ENCODE results near the gene SLC22A23.

SLC22A23 gene

DNA sequence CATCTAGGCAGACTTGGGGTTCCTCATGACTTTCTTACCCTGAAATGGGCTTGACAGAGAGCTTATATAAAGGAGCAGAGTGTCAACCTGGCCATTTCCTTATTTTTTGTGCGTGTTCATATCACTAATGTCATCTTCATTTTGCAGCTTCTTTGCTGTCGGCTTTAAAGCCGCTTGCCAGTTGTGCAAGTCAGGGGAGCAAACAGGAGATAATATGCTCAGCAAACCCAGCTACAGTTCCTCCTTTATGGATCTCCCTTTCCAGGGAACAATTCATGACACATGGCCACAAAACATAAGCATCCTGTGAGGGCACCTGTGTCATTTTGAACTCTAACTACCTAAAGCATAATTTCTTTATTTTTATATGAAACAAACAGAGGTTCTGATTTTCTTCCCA is 222.9 kb downstream of the SLC22A23 start:
- no peak for DNase-seq

DNA sequence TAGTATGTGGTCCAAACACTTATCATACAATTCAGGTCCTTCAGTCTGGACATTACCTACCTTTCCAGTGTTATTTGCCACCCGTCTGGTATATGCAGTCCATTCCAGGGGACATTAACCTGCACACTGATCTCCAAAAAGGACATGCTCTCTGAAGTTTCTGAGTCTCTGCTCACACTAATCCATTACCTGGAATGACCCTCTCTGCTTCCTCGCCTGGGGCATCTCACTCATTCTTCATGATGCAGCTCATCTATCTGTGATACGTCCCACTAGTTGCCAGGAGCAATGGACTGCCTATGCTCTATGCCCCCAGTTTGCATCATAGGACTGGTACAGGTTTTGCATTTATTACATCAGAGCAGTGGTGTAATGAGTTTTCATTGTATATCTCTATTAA is 223.5 kb downstream of the SLC22A23 start:
- no peak for DNase-seq

DNA sequence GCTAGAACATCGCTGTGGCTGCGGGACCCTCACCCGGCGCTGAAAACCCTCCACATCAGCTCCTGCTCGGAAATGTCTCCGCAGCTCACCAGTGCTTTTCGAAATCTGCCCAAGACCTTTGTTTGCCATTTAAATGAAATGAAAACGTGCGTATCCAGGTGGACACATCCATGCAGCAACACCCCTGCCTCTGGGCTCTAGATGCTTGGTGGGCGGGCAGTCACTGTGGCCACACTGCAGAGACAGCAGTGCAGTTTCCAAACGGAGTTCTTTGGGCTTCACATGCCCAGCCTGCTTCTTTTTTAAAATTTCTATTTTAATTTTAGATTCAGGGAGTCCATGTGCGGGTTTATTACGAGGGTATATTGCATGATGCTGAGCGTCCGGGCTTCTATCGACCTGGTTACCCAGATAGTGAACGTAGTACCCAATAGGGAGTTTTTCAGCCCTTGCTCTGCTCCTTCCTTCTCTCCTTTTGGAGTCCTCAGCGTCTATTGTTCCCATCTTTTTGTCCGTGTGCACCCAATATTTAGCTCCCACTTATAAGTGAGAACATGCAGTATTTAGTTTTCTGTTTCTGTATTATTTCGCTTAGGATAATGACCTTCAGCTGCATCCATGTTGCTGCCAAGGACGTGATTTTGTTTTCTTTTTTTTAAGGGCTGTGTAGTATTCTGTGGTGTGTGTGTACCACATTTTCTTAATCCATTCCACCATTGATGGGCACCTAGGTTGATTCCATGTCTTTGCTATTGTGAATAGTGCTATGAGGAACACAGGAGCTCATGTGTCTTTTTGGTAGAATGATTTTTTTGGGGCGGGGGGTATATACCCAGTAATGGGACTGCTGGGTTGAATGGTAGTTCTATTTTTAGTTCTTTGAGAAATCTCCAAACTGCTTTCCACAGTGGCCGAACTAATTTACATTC is 224.6 kb downstream of the SLC22A23 start:
- DNase-seq: no peak

DNA sequence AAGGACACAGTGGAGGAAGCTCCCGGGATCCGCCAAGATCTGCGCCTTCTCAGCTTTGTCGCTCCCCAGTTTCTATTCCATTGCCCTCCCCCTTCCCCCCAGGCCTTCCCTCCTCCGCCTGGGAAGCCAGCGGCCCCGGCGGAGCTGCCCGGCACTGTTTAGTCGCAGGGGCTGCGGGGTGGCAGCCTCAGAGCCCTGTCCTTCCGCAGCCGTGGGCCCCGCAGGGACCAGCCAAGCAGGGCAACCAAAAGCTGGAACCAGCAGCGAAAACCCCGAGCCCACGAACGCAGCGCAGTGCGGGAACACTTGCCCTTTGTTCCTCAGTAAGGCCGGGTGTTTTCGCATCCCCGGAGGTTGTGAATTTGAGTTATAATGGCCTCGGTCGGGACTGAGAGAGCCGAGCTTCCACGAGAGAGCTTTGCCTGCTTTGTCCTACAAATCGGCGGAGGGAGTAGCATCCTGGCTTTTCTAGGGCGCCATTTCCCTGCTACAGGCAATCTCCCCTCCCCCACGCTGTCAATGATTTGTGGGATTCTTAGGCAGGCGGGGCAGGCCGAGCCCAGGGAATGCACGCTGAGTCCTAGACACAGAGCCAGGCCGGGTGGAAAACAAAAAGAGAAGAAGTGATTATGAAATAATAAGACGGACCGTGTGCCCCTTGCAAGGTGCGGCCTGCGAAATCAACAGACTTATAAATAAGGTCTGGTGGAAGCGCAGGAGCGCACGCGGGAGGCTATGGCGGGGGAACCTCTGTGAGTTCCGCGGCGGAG is 225.4 kb downstream of the SLC22A23 start:
- peak; percentile 81 for DNase-seq

GRCh38 chr6:3230900-3231246 is 226.0 kb downstream of the SLC22A23 start:
- no peak for DNase-seq

DNA sequence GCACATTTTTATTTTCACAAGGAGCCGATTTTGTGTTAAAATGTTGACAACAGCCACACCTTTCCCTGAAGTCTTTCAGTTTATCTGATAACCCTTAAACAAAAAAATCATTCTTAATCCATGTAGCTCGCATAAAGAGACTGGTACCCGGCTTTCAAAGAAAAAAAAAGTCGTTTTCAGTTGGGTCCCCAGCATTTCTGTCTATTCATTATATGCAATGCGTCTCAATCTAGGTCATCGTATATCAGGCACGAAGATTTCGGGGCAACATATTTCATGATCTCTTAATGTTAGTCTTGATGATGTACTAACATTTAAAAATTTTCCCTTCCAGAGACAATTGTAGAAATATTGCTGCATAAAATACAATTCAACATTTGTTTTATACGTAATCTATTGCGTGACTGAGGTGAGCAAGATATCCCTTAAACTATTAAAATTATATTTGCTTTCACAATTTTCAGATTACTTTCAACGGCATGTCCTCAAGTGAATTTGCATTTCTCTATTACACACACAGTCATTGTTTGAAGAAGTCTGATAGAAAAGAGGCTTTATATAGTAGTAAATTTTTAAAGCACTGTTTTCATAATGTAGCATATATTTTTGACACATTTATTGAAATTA is 226.5 kb downstream of the SLC22A23 start:
- DNase-seq: no peak

GRCh38 chr6:3229566-3230178 is 227.2 kb downstream of the SLC22A23 start:
- no peak for DNase-seq

DNA sequence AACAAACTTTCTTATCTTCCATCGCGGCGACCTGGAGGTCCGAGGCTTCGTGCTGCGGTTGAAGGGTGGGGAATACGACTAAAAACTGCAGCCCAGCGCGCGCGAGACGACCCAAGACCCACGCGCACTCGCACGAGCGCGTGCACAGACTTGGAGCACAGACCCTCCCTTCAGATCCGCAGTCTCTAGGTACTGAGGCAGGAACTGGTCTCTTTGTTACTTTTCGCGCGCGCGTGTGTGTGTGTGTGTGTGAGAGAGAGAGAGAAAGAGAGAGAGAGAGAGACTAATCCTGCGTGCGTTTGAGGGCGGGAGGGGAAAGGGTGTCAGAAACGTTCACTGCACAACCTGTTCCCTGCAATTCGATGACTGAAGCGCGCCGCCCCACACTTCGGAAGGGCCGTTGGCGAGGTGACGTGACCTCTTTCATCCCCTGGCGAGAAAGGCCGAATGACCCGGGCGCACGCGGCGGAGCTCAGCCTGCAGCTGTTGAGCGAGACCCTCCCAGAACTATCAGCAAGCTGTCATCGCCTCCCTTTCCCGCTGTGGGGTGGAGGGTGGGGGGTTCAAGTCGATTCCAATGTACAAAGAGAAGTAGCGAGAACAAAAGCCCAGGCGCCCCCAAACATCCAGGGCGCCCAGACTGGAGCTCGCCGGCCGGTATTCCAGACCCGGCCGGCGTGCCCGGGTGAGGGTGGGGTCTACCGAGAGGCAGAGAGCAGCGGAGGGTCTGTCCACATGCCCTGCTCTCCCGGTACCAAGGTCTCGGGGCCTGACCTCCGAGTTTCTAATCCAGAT is 227.9 kb downstream of the SLC22A23 start:
- DNase-seq: no peak

DNA sequence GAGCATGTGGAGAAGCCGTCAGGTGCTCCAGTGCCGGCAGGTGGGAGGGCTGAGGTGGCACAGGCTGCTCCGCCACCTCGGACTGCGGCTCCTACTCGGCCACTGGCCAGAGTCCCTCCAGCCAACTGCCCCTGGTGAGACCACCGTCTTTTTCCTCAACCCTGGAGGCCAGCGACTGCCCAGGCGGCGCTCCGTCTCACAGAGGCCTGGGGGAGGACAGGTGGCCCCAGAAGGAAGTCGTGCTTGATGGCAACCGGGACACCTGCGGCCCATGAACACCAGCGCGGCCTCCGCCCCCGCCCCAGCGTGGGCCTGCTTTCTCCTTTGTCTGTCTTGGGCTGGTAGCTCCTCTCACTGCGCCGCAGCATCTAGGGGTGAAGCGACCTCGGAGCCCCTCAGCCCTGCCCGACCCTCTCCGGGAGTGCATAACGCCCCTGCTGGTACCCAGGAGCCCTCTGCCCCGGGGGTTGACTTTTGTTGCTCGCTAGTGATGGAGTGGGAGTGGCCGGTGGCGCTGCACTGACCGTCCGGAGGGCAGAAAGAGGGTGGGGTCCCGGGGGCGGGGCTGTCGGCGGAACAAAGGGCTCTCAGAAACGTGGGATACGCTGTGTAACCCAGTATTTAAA is 228.7 kb downstream of the SLC22A23 start:
- no peak for DNase-seq

- peak; percentile 89 for DNase-seq
Observed at GRCh38 chr6:3227363-3228045, 229.3 kb downstream of the SLC22A23 start, which contains the start of gene TUBB2B. Gene TUBB2B, minus strand, starts transcription at chr6:3227653. Its CDS starts 110 bp downstream, at chr6:3227543.

DNA sequence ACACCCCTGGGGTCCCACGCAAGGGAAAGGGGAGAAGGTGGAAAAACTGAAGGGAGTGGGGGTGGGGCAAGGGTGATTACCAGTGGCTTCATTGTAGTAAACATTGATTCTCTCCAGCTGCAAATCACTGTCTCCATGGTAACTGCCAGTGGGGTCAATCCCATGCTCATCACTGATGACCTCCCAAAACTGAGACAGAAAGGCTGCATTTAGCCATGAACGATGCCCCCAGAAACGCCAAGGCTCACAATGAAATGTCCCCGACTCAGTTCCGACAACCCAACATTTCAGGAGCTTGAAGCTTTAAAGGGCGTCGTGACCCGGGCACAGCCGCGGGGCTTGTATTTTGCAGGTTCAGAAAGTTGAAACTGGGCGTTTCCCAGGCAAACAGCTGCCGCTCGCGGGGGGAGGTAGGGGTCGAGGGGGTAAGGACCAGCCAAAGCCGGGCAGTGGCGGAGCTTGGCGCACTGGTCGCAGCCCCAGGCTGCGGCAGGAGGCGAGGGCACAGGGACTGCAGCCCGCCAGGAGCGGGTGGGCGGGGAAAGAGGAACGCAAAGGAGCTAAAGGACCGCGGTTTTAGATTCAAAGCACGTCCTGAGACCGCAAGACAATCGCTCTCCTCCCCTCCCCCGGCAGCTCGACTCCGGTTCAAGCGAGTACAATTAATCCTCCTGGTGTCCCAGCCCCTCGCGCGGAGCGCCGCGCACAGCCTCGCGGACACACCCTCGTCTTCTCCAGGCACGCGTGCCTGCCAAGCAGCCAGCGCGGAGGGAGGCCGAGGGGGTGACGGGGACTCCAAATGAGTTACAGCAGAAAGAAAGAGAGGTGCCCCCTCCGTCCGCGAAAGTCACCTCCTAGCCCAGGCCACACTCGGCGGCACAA is 230.1 kb downstream of the SLC22A23 start:
- peak; percentile 71 for DNase-seq

- no peak for DNase-seq
Observed at GRCh38 chr6:3226042-3226441, 230.8 kb downstream of the SLC22A23 start.

GRCh38 chr6:3222506-3223038 is 234.3 kb downstream of the SLC22A23 start:
- no peak for DNase-seq

DNA sequence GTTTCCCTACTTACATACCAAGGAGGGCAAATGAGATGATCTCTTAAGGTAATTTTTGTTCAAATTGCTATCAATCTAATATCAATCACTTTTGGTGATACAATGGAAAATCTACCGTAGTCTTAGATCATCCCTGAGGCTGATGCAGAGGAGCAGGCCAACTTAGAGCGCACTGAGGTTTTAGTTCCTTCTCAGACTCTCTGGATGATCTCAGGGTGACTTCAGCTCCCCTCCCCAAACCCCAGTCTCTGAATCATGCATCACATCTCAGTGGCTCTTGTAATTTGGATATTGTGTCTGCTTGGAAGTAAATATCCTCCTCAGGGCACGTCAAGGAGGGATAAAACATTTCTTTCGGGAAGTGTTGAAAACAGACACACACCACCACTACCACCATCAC is 235.3 kb downstream of the SLC22A23 start:
- DNase-seq: no peak

DNA sequence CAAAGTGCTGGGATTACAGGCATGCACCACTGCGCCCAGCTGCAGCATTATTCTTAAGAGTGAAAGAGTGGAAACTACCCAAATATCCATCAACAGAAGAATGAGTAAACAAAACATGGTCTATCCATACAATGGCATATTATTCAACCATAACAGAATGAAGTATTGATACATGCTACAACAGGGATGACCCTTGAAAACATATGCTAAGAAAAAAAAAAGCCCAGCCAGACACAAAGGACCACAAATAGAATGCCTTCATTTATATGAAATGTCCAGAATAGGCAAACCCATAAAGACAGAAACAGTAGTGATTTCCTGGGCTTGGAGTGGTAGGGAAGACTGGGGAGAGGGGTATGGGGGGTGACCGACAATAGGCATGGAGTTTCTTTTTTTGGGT is 236.5 kb downstream of the SLC22A23 start:
- DNase-seq: no peak

Data from right hindlimb (tissue), 1 donor.